AG09309 (cell line): Measurements from ENCODE around the gene RAD51B.

Experiments
- DNase-seq: peaks from one replicate; pipeline ENCODE4 v3.0.0-alpha.2; 2010; ENCODE audit warnings: low read depth
- H3K4me3 ChIP-seq: 2 replicates; pipeline ENCODE4 v1.5.1; 2011; ENCODE audit warnings: mild to moderate bottlenecking, low read depth, low read length, moderate library complexity; ENCODE audit not compliant: control insufficient read depth
- CTCF ChIP-seq: IDR thresholded peaks from 2 replicates; pipeline ENCODE4 v1.5.1; 2011; ENCODE audit warnings: mild to moderate bottlenecking, low read depth, low read length, inconsistent platforms; ENCODE audit not compliant: insufficient read depth, control insufficient read depth; ENCODE audit errors: missing control alignments

RAD51B gene

GRCh38 chr14:68631394-68632053, 811.9 kb downstream of the RAD51B start:
- no peak for TF ChIP-seq CTCF
- H3K4me3 ChIP-seq: no peak overlapping the region
- no peak for DNase-seq

GRCh38 chr14:68632054-68632895, 812.7 kb downstream of the RAD51B start:
- no peak for TF ChIP-seq CTCF
- no peak overlapping the region for H3K4me3 ChIP-seq
- DNase-seq: no peak

GRCh38 chr14:68633131-68633991, 813.8 kb downstream of the RAD51B start:
- TF ChIP-seq CTCF: no peak
- no peak overlapping the region for H3K4me3 ChIP-seq
- DNase-seq: no peak

- DNase-seq: no peak
- no peak for TF ChIP-seq CTCF
These were observed 814.8 kb downstream of the RAD51B start for GRCh38 chr14:68634332-68634731.

GRCh38 chr14:68634874-68635595, 815.5 kb downstream of the RAD51B start:
- DNase-seq: no peak
- H3K4me3 ChIP-seq: no peak overlapping the region
- TF ChIP-seq CTCF: no peak

More at GRCh38 chr14:68634332-68634731, 814.8 kb downstream of the RAD51B start:
- no peak overlapping the region for H3K4me3 ChIP-seq

GRCh38 chr14:68636597-68636996, 817.0 kb downstream of the RAD51B start:
- no peak for TF ChIP-seq CTCF
- no peak overlapping the region for H3K4me3 ChIP-seq
- no peak for DNase-seq
